Fibroblast of lung (primary cell): Measurements from ENCODE around the gene VPS4B. TPM values are rescaled to one million over a fixed set of nuclear protein-coding genes. Genes with fewer than 3 reads are reported as not detected.

Experiments
- DNase-seq, 2 donors: peaks; one replicate each; pipeline versions ENCODE4 v3.0.0 to v3.0.0-alpha.2; 2010; ENCODE audit warnings: low read depth in 2 of 2
- H2AFZ ChIP-seq: 2 replicates; pipeline ENCODE4 v1.5.1; 2012; ENCODE audit warnings: low read length, control low read depth, inconsistent platforms
- H3K27ac ChIP-seq: 2 replicates; pipeline ENCODE4 v1.5.1; 2011; ENCODE audit warnings: low read length, control low read depth; ENCODE audit not compliant: insufficient read depth
- H3K27me3 ChIP-seq: 2 replicates; pipeline ENCODE4 v1.5.1; 2011; ENCODE audit warnings: mild to moderate bottlenecking, low read length; ENCODE audit not compliant: control insufficient read depth, insufficient read depth
- H3K36me3 ChIP-seq: 2 replicates; pipeline ENCODE4 v1.5.1; 2011; ENCODE audit warnings: low read length; ENCODE audit not compliant: control insufficient read depth, insufficient read depth
- H3K4me1 ChIP-seq: 2 replicates; pipeline ENCODE4 v1.5.1; 2011; ENCODE audit warnings: low read length; ENCODE audit not compliant: control insufficient read depth, insufficient read depth; ENCODE audit errors: extremely low read depth
- H3K4me2 ChIP-seq: 2 replicates; pipeline ENCODE4 v1.5.1; 2011; ENCODE audit warnings: low read length, control low read depth; ENCODE audit not compliant: insufficient read depth; ENCODE audit errors: extremely low read depth
- H3K4me3 ChIP-seq, 4 experiments: fragments of 200-600 bp in 1 of 4; sonication (generic) in 1 of 4; replicated peaks in 1 of 4; 2 replicates each; pipeline ENCODE4 v1.5.1; 2011 to 2016; ENCODE audit warnings: low read length in 4 of 4, low read depth in 3 of 4, mild to moderate bottlenecking in 3 of 4, control low read depth in 2 of 4, inconsistent platforms in 1 of 4, mixed read lengths in 1 of 4; ENCODE audit not compliant: insufficient read depth in 1 of 4; ENCODE audit errors: control extremely low read depth in 1 of 4
- H3K79me2 ChIP-seq: 2 replicates; pipeline ENCODE4 v1.5.1; 2012; ENCODE audit warnings: mild to moderate bottlenecking, low read length, inconsistent platforms; ENCODE audit not compliant: control insufficient read depth, insufficient read depth
- H3K9ac ChIP-seq: 2 replicates; pipeline ENCODE4 v1.5.1; 2011; ENCODE audit warnings: mild to moderate bottlenecking, low read length, control low read depth; ENCODE audit not compliant: insufficient read depth
- H3K9me3 ChIP-seq: 2 replicates; pipeline ENCODE4 v1.5.1; 2012; ENCODE audit warnings: low read depth, low read length; ENCODE audit not compliant: control insufficient read depth, insufficient read depth
- H4K20me1 ChIP-seq: 2 replicates; pipeline ENCODE4 v1.5.1; 2011; ENCODE audit warnings: low read length; ENCODE audit not compliant: control insufficient read depth, insufficient read depth; ENCODE audit errors: extremely low read depth
- EZH2 ChIP-seq: IDR thresholded peaks from 2 replicates; pipeline ENCODE4 v1.5.1; 2012; ENCODE audit warnings: low read length, control low read depth, mild to moderate bottlenecking; ENCODE audit errors: missing control alignments
- polyA plus RNA-seq, 2 donors: library from polyadenylated mRNA; depleted of rRNA in 1 of 2; stranded (reverse) in 1 of 2; unstranded in 1 of 2; fragments of >200 nt; gene quantifications; 2 replicates each; pipeline ENCODE4 v1.2.1, GENCODE V29; 2011 to 2012; ENCODE audit warnings: missing spikeins in 1 of 2
- total RNA-seq: library from RNA; depleted of rRNA; stranded (reverse); fragments of >200 nt; gene quantifications from 2 replicates; pipeline ENCODE4 v1.2.1, GENCODE V29; 2014
- TF ChIP-seq, protein P1 (sequence below), 2 donors: IDR thresholded peaks in 1 of 2; conservative IDR thresholded peaks in 1 of 2; 1 replicate in 1 of 2; 2 replicates in 1 of 2; pipeline ENCODE4 v1.5.1; 2011 to 2012; ENCODE audit warnings: low read length in 2 of 2, control low read depth in 1 of 2, inconsistent platforms in 1 of 2, low read depth in 1 of 2, mild to moderate bottlenecking in 1 of 2

Gene VPS4B
- total and polyA plus RNA-seq, 2 donors (not counting 1 experiment from before 2014, with no cell fraction given) = 38.0 to 52.0 TPM

DNA sequence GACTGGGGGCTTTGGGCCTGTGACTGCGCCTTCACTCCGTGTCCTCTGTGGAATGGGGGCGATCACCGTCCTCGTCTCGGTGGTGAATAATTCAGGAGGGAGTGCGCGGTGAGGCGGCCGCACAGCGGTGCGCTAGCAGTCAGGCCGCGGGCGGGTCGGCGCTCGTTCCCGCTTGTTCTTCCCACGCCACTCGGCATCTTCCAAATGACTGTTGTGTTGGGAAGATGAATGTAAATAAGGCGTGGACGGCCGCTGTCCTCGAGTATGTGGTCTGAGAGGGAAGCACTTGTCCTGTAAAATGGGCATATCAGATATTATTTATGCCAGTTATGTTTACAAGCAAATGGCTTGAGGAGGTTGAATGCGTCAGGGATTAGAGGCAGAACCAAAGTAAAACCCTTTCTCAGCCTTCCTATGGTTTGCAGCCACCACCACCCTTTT is 608 bp upstream of the VPS4B start:
- Histone ChIP-seq H3K79me2 (peaks cover 41% of the 10 kb centered on the region), H3K4me2 (peak overlapping the region; percentile 93), H3K4me1 (no peaks in the 10 kb centered on the region), H3K27me3 (no peaks in the 10 kb centered on the region), H3K9me3 (no peaks in the 10 kb centered on the region), H3K4me3 (peak overlapping the region; percentile 64 to 100 (median 81)), H2AFZ (peak overlapping the region; percentile 93), H3K27ac (peak overlapping the region; percentile 88), H4K20me1 (no peaks in the 10 kb centered on the region), H3K9ac (peak overlapping the region; percentile 73), H3K36me3 (no peaks in the 10 kb centered on the region)
- TF ChIP-seq, protein P1, sequence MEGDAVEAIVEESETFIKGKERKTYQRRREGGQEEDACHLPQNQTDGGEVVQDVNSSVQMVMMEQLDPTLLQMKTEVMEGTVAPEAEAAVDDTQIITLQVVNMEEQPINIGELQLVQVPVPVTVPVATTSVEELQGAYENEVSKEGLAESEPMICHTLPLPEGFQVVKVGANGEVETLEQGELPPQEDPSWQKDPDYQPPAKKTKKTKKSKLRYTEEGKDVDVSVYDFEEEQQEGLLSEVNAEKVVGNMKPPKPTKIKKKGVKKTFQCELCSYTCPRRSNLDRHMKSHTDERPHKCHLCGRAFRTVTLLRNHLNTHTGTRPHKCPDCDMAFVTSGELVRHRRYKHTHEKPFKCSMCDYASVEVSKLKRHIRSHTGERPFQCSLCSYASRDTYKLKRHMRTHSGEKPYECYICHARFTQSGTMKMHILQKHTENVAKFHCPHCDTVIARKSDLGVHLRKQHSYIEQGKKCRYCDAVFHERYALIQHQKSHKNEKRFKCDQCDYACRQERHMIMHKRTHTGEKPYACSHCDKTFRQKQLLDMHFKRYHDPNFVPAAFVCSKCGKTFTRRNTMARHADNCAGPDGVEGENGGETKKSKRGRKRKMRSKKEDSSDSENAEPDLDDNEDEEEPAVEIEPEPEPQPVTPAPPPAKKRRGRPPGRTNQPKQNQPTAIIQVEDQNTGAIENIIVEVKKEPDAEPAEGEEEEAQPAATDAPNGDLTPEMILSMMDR (conservative IDR thresholded peaks at IDR 0.05 in 1 of 2, IDR thresholded peaks at IDR 0.05 in 1 of 2; ENCODE audit: low read depth in 1 of 2, low read length in 2 of 2) = no peak
- TF ChIP-seq EZH2 = no peak
- no peak for DNase-seq

- Histone ChIP-seq H2AFZ (no peak overlapping the region), H4K20me1 (peaks cover 3% of the 10 kb centered on the region), H3K36me3 (no peaks in the 10 kb centered on the region), H3K4me3 (peak overlapping the region; percentile 65 to 100 (median 92)), H3K27ac (peak overlapping the region; percentile 88), H3K4me1 (no peaks in the 10 kb centered on the region), H3K9me3 (no peaks in the 10 kb centered on the region), H3K4me2 (peak overlapping the region; percentile 93), H3K27me3 (no peaks in the 10 kb centered on the region), H3K79me2 (peaks cover 54% of the 10 kb centered on the region), H3K9ac (peak overlapping the region; percentile 73)
- peak in 1 of 2 donors; percentile 24 for DNase-seq
- no peak for TF ChIP-seq EZH2
- TF ChIP-seq, protein P1 (conservative IDR thresholded peaks at IDR 0.05 in 1 of 2, IDR thresholded peaks at IDR 0.05 in 1 of 2; ENCODE audit: low read depth in 1 of 2, low read length in 2 of 2) = no peak
Measured at GRCh38 chr18:63421514-63421913, 762 bp downstream of the VPS4B start.

GRCh38 chr18:63412953-63413352 is 9.3 kb downstream of the VPS4B start:
- Histone ChIP-seq H3K9ac (no peak overlapping the region), H3K79me2 (peaks cover 45% of the 10 kb centered on the region), H3K4me3 (no peak overlapping the region), H3K27me3 (no peaks in the 10 kb centered on the region), H3K4me1 (no peaks in the 10 kb centered on the region), H3K36me3 (peaks cover 1% of the 10 kb centered on the region), H3K4me2 (no peak overlapping the region), H4K20me1 (peaks cover 3% of the 10 kb centered on the region), H2AFZ (no peak overlapping the region), H3K9me3 (no peaks in the 10 kb centered on the region), H3K27ac (no peak overlapping the region)
- TF ChIP-seq, protein P1 (conservative IDR thresholded peaks at IDR 0.05 in 1 of 2, IDR thresholded peaks at IDR 0.05 in 1 of 2; ENCODE audit: low read depth in 1 of 2, low read length in 2 of 2) = no peak
- TF ChIP-seq EZH2 = no peak
- no peak for DNase-seq
